OCI-LY1 (cell line): ENCODE results near the gene OR52I1.

Source experiments
- H2AFZ ChIP-seq: fragments of 200-600 bp; sonication (generic), shearing (Covaris generic); 2 replicates; pipeline ENCODE4 v1.6.0; 2014; ENCODE audit warnings: antibody characterized with exemption, mild to moderate bottlenecking, low read length
- H3F3A ChIP-seq: fragments of 200-600 bp; sonication (generic), shearing (Covaris generic); 2 replicates; pipeline ENCODE4 v1.6.0; 2014; ENCODE audit warnings: mild to moderate bottlenecking, antibody characterized with exemption, low read length, moderate library complexity; ENCODE audit not compliant: insufficient read depth
- H3K27ac ChIP-seq: fragments of 200-600 bp; sonication (generic); 2 replicates; pipeline ENCODE4 v1.5.1; 2014; ENCODE audit warnings: low read length, mixed run types, mild to moderate bottlenecking, low read depth; ENCODE audit not compliant: poor library complexity, severe bottlenecking
- H3K27me3 ChIP-seq: fragments of 200-600 bp; sonication (generic); 2 replicates; pipeline ENCODE4 v1.6.0; 2014; ENCODE audit warnings: antibody characterized with exemption, mild to moderate bottlenecking, low read length, moderate library complexity; ENCODE audit not compliant: insufficient read depth
- H3K36me3 ChIP-seq: fragments of 200-600 bp; sonication (generic); 2 replicates; pipeline ENCODE4 v1.6.1; 2014; ENCODE audit warnings: mild to moderate bottlenecking, antibody characterized with exemption, low read length, moderate library complexity, mixed read lengths; ENCODE audit not compliant: insufficient read depth
- H3K4me1 ChIP-seq: fragments of 200-600 bp; sonication (generic); 2 replicates; pipeline ENCODE4 v1.5.1; 2014; ENCODE audit warnings: mild to moderate bottlenecking, low read length, moderate library complexity; ENCODE audit not compliant: insufficient read depth, severe bottlenecking
- H3K4me2 ChIP-seq: fragments of 200-600 bp; sonication (generic), shearing (Covaris generic); 2 replicates; pipeline ENCODE4 v1.6.1; 2014; ENCODE audit warnings: low read length
- H3K4me3 ChIP-seq: fragments of 200-600 bp; sonication (generic); 2 replicates; pipeline ENCODE4 v1.5.1; 2014; ENCODE audit warnings: low read length, low read depth, mild to moderate bottlenecking, mixed read lengths; ENCODE audit not compliant: poor library complexity, severe bottlenecking
- H3K79me2 ChIP-seq: fragments of 200-600 bp; shearing (Covaris generic); 2 replicates; pipeline ENCODE4 v1.6.1; 2016; ENCODE audit warnings: mixed run types, low read length, mixed read lengths; ENCODE audit not compliant: insufficient read depth
- H3K9ac ChIP-seq: fragments of 200-600 bp; sonication (generic), shearing (Covaris generic); 2 replicates; pipeline ENCODE4 v1.6.1; 2014; ENCODE audit warnings: mild to moderate bottlenecking, low read length, mixed read lengths
- H3K9me2 ChIP-seq: fragments of 200-600 bp; sonication (generic), shearing (Covaris generic); 2 replicates; pipeline ENCODE4 v1.6.1; 2014; ENCODE audit warnings: low read depth, mild to moderate bottlenecking, low read length, mixed read lengths
- H3K9me3 ChIP-seq: fragments of 200-600 bp; shearing (Covaris generic); 2 replicates; pipeline ENCODE4 v1.6.1; 2014; ENCODE audit warnings: low read length, mixed read lengths
- H4K20me1 ChIP-seq: fragments of 200-600 bp; sonication (generic), shearing (Covaris generic); 2 replicates; pipeline ENCODE4 v1.6.0; 2016; ENCODE audit warnings: mild to moderate bottlenecking, low read length; ENCODE audit not compliant: insufficient read depth
- EZH2 ChIP-seq: fragments of 200-600 bp; sonication (generic), shearing (Covaris generic); IDR thresholded peaks from 2 replicates; pipeline ENCODE4 v1.8.0; 2017; ENCODE audit warnings: borderline replicate concordance, mixed run types, mild to moderate bottlenecking, antibody characterized with exemption, low read length, moderate library complexity, mixed read lengths
- TF ChIP-seq, protein P1 (sequence below): fragments of 200-600 bp; sonication (generic), shearing (Covaris generic); IDR thresholded peaks from 2 replicates; pipeline ENCODE4 v1.5.1; 2017; ENCODE audit warnings: mild to moderate bottlenecking, antibody characterized with exemption, low read length, moderate library complexity, mixed read lengths

The OR52I1 gene

GRCh38 chr11:4643682-4644081 is 49.8 kb downstream of the OR52I1 start, which contains the start of gene OR51E1:
OR51E1 (plus strand) TSS chr11:4643982; CDS start chr11:4652527, 8,545 bp downstream.
- Histone ChIP-seq H2AFZ (no peak within 1 kb of the TSS), H3K9me2 (no peaks in the 10 kb centered on the region), H3K4me2 (no peak within 1 kb of the TSS), H3K79me2 (no peaks in the 10 kb centered on the region), H3K9me3 (no peaks in the 10 kb centered on the region), H4K20me1 (no peaks in the 10 kb centered on the region), H3K36me3 (no peaks in the 10 kb centered on the region), H3K27ac (no peak within 1 kb of the TSS), H3F3A (no peaks in the 10 kb centered on the region), H3K9ac (no peak within 1 kb of the TSS), H3K4me3 (no peak within 1 kb of the TSS), H3K27me3 (no peaks in the 10 kb centered on the region), H3K4me1 (no peaks in the 10 kb centered on the region)
- TF ChIP-seq EZH2: no peak
- TF ChIP-seq, protein P1, sequence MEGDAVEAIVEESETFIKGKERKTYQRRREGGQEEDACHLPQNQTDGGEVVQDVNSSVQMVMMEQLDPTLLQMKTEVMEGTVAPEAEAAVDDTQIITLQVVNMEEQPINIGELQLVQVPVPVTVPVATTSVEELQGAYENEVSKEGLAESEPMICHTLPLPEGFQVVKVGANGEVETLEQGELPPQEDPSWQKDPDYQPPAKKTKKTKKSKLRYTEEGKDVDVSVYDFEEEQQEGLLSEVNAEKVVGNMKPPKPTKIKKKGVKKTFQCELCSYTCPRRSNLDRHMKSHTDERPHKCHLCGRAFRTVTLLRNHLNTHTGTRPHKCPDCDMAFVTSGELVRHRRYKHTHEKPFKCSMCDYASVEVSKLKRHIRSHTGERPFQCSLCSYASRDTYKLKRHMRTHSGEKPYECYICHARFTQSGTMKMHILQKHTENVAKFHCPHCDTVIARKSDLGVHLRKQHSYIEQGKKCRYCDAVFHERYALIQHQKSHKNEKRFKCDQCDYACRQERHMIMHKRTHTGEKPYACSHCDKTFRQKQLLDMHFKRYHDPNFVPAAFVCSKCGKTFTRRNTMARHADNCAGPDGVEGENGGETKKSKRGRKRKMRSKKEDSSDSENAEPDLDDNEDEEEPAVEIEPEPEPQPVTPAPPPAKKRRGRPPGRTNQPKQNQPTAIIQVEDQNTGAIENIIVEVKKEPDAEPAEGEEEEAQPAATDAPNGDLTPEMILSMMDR: no peak

GRCh38 chr11:4644233-4644632 is 50.4 kb downstream of the OR52I1 start:
- Histone ChIP-seq H3K79me2 (no peaks in the 10 kb centered on the region), H3K9me3 (no peaks in the 10 kb centered on the region), H3F3A (no peaks in the 10 kb centered on the region), H2AFZ (no peak overlapping the region), H3K9me2 (no peaks in the 10 kb centered on the region), H3K4me3 (no peak overlapping the region), H4K20me1 (no peaks in the 10 kb centered on the region), H3K4me1 (no peaks in the 10 kb centered on the region), H3K4me2 (no peak overlapping the region), H3K9ac (no peak overlapping the region), H3K36me3 (no peaks in the 10 kb centered on the region), H3K27ac (no peak overlapping the region), H3K27me3 (no peaks in the 10 kb centered on the region)
- TF ChIP-seq, protein P1: no peak
- no peak for TF ChIP-seq EZH2
